ENCODE data around the gene TGFB1I1.
"Not testable (repeated sequence)": the region's sequence is repeated elsewhere in the genome, so short reads cannot be mapped to it uniquely, and the experiment has no call there.

The TGFB1I1 gene

GRCh38 chr16:31471241-31471874 is 594 bp upstream of the TGFB1I1 start:
- DNase-seq (ENCODE audit: low read depth): no peak

GRCh38 chr16:31472709-31473203 is 804 bp downstream of the TGFB1I1 start:
- peak; percentile 22 for DNase-seq (ENCODE audit: low read depth)

- no peak for DNase-seq (ENCODE audit: low read depth)
Measured at GRCh38 chr16:31473264-31473984, 1.5 kb downstream of the TGFB1I1 start.

GRCh38 chr16:31474173-31474714 is 2.3 kb downstream of the TGFB1I1 start:
- no peak for DNase-seq (ENCODE audit: low read depth)

GRCh38 chr16:31474773-31475738 is 3.1 kb downstream of the TGFB1I1 start:
- no peak for DNase-seq (ENCODE audit: low read depth)

GRCh38 chr16:31475946-31476302 is 4.0 kb downstream of the TGFB1I1 start:
- DNase-seq (ENCODE audit: low read depth): no peak

- DNase-seq (ENCODE audit: low read depth): peak; percentile 82
Measured at GRCh38 chr16:31476303-31477219, 4.6 kb downstream of the TGFB1I1 start.

GRCh38 chr16:31477220-31478216 is 5.6 kb downstream of the TGFB1I1 start:
- no peak for DNase-seq (ENCODE audit: low read depth)

GRCh38 chr16:31478956-31479355 is 7.0 kb downstream of the TGFB1I1 start:
- DNase-seq (ENCODE audit: low read depth): no peak

GRCh38 chr16:31479751-31480150 is 7.8 kb downstream of the TGFB1I1 start:
- DNase-seq (ENCODE audit: low read depth): no peak

- no peak for DNase-seq (ENCODE audit: low read depth)
Measured at GRCh38 chr16:31480851-31481536, 9.0 kb downstream of the TGFB1I1 start.

GRCh38 chr16:31483081-31483480 is 11.1 kb downstream of the TGFB1I1 start, which contains the start of gene SLC5A2:
Gene SLC5A2 (plus strand): TSS chr16:31483123. CDS start chr16:31483137, 14 bp downstream.
- no peak for DNase-seq (ENCODE audit: low read depth)

GRCh38 chr16:31484048-31484447 is 12.1 kb downstream of the TGFB1I1 start:
- DNase-seq (ENCODE audit: low read depth): not testable (repeated sequence)

GRCh38 chr16:31484491-31485171 is 12.7 kb downstream of the TGFB1I1 start:
- no peak for DNase-seq (ENCODE audit: low read depth)

- no peak for DNase-seq (ENCODE audit: low read depth)
Measured at GRCh38 chr16:31485571-31485970, 13.6 kb downstream of the TGFB1I1 start.

- no peak for DNase-seq (ENCODE audit: low read depth)
Measured at GRCh38 chr16:31486045-31486444, 14.1 kb downstream of the TGFB1I1 start.

GRCh38 chr16:31487071-31487719 is 15.2 kb downstream of the TGFB1I1 start:
- DNase-seq (ENCODE audit: low read depth): no peak

Data from stimulated activated CD8-positive, alpha-beta memory T cell treated with anti-CD3 and anti-CD28 coated beads, Interleukin-4, amount 100 ng/mL, for 24 hours (primary cell).